ENCODE measurements around the gene ZCCHC14. TPM values are rescaled to one million over a fixed set of nuclear protein-coding genes. Genes with fewer than 3 reads are reported as not detected.
"Not testable (repeated sequence)": the region's sequence is repeated elsewhere in the genome, so short reads cannot be mapped to it uniquely, and the experiment has no call there.

ZCCHC14 gene
- total RNA-seq, 1 donor from 2014 or later: 19.0 TPM

DNA sequence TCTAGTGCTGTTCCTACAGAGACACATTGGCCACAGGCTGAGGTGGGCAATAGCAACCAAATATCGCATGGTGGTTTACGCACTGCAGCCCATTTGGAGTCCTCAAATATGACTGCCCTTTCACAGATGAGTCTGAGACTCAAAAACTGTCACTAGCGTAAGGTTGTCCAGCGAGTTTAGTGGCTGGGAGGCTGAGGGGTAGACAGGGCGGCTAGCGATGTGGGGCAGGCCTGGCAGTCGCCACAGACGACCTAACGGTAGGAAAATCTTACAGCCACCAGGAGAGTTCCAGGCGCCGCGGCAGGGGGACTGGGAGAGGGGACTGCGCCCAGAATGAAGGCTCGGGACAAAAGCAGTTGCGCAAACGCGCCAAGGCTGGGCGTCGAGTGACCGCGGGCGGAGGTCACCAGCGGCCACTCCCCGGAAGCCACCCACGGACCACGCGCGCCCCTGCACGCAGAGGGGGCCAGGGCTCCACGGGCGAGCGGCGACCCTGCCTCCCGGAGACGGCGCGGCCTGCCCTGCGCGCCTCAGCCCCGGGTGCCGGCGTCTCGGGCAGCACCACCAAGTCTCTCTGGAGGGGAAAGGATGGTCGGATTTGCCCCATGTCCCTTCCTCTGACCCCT, 101.4 kb downstream of the ZCCHC14 start:
- Histone ChIP-seq H3K27me3 (ENCODE audit: insufficient read depth, low read length) (no peaks in the 10 kb centered on the region), H3K27ac (ENCODE audit: low read depth, low read length) (peak overlapping the region; percentile 86), H3K4me1 (ENCODE audit: insufficient read depth, low read length) (peaks cover 18% of the 10 kb centered on the region), H3K36me3 (ENCODE audit: insufficient read depth, low read length) (no peaks in the 10 kb centered on the region), H3K9ac (ENCODE audit: low read length) (peak overlapping the region; percentile 89), H3K79me2 (ENCODE audit: insufficient read depth, low read length) (peaks cover 40% of the 10 kb centered on the region), H3K4me2 (ENCODE audit: low read length) (peak overlapping the region; percentile 87), H4K20me1 (ENCODE audit: insufficient read depth, low read length) (peaks cover 36% of the 10 kb centered on the region), H2AFZ (ENCODE audit: low read depth, low read length) (peak overlapping the region; percentile 59), H3K4me3 (ENCODE audit: insufficient read depth, low read depth, low read length) (peak overlapping the region; percentile 80), H3K9me3 (ENCODE audit: insufficient read depth, low read depth, low read length) (no peaks in the 10 kb centered on the region)
- Mint-ChIP-seq H3K9me3 (ENCODE audit: unreplicated experiment) (no peaks in the 10 kb centered on the region), H3K4me3 (ENCODE audit: unreplicated experiment) (peak overlapping the region; percentile 85), H3K36me3 (ENCODE audit: low read depth, unreplicated experiment) (peaks cover 9% of the 10 kb centered on the region), H3K27ac (ENCODE audit: unreplicated experiment) (peak overlapping the region; percentile 99), H3K27me3 (ENCODE audit: low read depth, unreplicated experiment) (no peaks in the 10 kb centered on the region), H3K4me1 (ENCODE audit: low read depth, unreplicated experiment) (peaks cover 21% of the 10 kb centered on the region)
- no peak for DNase-seq (ENCODE audit: low read depth)
- FAIRE-seq: no peak
- TF ChIP-seq EZH2 (IDR thresholded peaks at IDR 0.05; ENCODE audit: insufficient read depth, low read length): no peak
- TF ChIP-seq, protein P1, sequence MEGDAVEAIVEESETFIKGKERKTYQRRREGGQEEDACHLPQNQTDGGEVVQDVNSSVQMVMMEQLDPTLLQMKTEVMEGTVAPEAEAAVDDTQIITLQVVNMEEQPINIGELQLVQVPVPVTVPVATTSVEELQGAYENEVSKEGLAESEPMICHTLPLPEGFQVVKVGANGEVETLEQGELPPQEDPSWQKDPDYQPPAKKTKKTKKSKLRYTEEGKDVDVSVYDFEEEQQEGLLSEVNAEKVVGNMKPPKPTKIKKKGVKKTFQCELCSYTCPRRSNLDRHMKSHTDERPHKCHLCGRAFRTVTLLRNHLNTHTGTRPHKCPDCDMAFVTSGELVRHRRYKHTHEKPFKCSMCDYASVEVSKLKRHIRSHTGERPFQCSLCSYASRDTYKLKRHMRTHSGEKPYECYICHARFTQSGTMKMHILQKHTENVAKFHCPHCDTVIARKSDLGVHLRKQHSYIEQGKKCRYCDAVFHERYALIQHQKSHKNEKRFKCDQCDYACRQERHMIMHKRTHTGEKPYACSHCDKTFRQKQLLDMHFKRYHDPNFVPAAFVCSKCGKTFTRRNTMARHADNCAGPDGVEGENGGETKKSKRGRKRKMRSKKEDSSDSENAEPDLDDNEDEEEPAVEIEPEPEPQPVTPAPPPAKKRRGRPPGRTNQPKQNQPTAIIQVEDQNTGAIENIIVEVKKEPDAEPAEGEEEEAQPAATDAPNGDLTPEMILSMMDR (IDR thresholded peaks at IDR 0.05; ENCODE audit: insufficient read depth, low read depth, low read length): no peak

DNA sequence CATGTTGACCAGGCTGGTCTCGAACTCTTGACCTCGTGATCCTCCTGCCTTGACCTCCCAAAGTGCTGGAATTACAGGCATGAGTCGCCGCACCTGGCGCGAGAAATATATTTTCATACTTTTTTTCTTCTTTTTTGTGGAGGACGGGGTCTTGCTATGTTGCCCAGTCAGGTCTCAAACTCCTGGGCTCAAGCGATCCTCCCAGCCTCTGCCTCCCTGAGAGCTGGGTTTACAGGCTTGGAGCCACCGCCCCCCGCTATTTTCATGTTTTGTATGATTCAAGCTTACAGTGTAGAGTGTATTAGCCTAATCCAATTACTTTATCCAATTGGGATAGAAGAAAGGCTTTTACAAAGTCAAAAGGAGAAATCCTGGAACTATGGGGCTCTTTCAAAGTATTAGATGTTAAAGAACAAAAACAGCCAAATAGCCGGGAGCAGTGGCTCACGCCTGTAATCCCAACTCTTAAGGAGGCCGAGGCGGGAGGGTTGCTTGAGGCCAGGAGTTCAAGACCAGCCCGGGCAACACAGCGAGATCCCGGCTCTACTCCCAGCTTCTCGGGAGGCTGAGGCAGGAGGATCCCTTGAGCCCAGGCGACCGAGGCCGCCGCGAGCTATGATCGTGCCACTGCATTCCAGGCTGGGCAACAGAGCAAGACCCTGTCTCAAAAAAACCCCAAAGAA, 102.0 kb downstream of the ZCCHC14 start:
- Histone ChIP-seq H2AFZ (ENCODE audit: low read depth, low read length) (no peak overlapping the region), H3K9me3 (ENCODE audit: insufficient read depth, low read depth, low read length) (no peaks in the 10 kb centered on the region), H3K4me3 (ENCODE audit: insufficient read depth, low read depth, low read length) (no peak overlapping the region), H3K36me3 (ENCODE audit: insufficient read depth, low read length) (no peaks in the 10 kb centered on the region), H3K4me2 (ENCODE audit: low read length) (peak overlapping the region; percentile 87), H3K27me3 (ENCODE audit: insufficient read depth, low read length) (no peaks in the 10 kb centered on the region), H3K79me2 (ENCODE audit: insufficient read depth, low read length) (peaks cover 33% of the 10 kb centered on the region), H3K9ac (ENCODE audit: low read length) (peak overlapping the region; percentile 89), H3K27ac (ENCODE audit: low read depth, low read length) (peak overlapping the region; percentile 86), H3K4me1 (ENCODE audit: insufficient read depth, low read length) (peaks cover 18% of the 10 kb centered on the region), H4K20me1 (ENCODE audit: insufficient read depth, low read length) (peaks cover 31% of the 10 kb centered on the region)
- TF ChIP-seq, protein P1 (IDR thresholded peaks at IDR 0.05; ENCODE audit: insufficient read depth, low read depth, low read length): no peak
- Mint-ChIP-seq H3K36me3 (ENCODE audit: low read depth, unreplicated experiment) (peaks cover 8% of the 10 kb centered on the region), H3K27ac (ENCODE audit: unreplicated experiment) (peak overlapping the region; percentile 99), H3K4me3 (ENCODE audit: unreplicated experiment) (peak overlapping the region; percentile 85), H3K27me3 (ENCODE audit: low read depth, unreplicated experiment) (no peaks in the 10 kb centered on the region), H3K9me3 (ENCODE audit: unreplicated experiment) (no peaks in the 10 kb centered on the region), H3K4me1 (ENCODE audit: low read depth, unreplicated experiment) (peaks cover 20% of the 10 kb centered on the region)
- DNase-seq (ENCODE audit: low read depth) (no peak), FAIRE-seq (no peak)

GRCh38 chr16:87389914-87390313, 102.9 kb downstream of the ZCCHC14 start:
- FAIRE-seq; DNase-seq (ENCODE audit: low read depth); H3K36me3 ChIP-seq (ENCODE audit: insufficient read depth, low read length); H3K9ac ChIP-seq (ENCODE audit: low read length); H2AFZ ChIP-seq (ENCODE audit: low read depth, low read length); H3K27me3 Mint-ChIP-seq (ENCODE audit: low read depth, unreplicated experiment); H3K4me3 ChIP-seq (ENCODE audit: insufficient read depth, low read depth, low read length); H3K36me3 Mint-ChIP-seq (ENCODE audit: low read depth, unreplicated experiment); H3K27ac ChIP-seq (ENCODE audit: low read depth, low read length); H3K27me3 ChIP-seq (ENCODE audit: insufficient read depth, low read length); H3K4me2 ChIP-seq (ENCODE audit: low read length); H3K9me3 ChIP-seq (ENCODE audit: insufficient read depth, low read depth, low read length); H3K9me3 Mint-ChIP-seq (ENCODE audit: unreplicated experiment): not testable (repeated sequence)
- Histone ChIP-seq H3K4me1 (ENCODE audit: insufficient read depth, low read length) (peaks cover 18% of the 10 kb centered on the region), H4K20me1 (ENCODE audit: insufficient read depth, low read length) (peaks cover 23% of the 10 kb centered on the region), H3K79me2 (ENCODE audit: insufficient read depth, low read length) (peaks cover 25% of the 10 kb centered on the region)
- H3K4me1 Mint-ChIP-seq (ENCODE audit: low read depth, unreplicated experiment): peaks cover 20% of the 10 kb centered on the region
- H3K4me3 Mint-ChIP-seq (ENCODE audit: unreplicated experiment): peak overlapping the region; percentile 62
- peak overlapping the region; percentile 77 for H3K27ac Mint-ChIP-seq (ENCODE audit: unreplicated experiment)
